Measurements from ENCODE around the gene CNOT6. TPM values are rescaled to one million over a fixed set of nuclear protein-coding genes. Genes with fewer than 3 reads are reported as not detected.

Gene CNOT6
- total RNA-seq = 6.2 and 9.6 TPM in 2 replicates

GRCh38 chr5:180494060-180494509, at the start of gene CNOT6:
TSS of gene CNOT6 (plus strand) at chr5:180494379. CDS start at chr5:180529277, 34,898 bp downstream.

GRCh38 chr5:180591311-180591887, 97.2 kb downstream of the CNOT6 start, which contains the start of gene SCGB3A1:
TSS of gene SCGB3A1 (minus strand) at chr5:180591499. CDS start at chr5:180591462, 37 bp downstream.

Small RNA genes lying within 50 kb of the gene (small RNA-seq; reads per million reads assigned to genes)
- not detected for gene RNU6-525P

Other genes with a start within 250 kb of the CNOT6 start
- 19.1 and 29.3 TPM in 2 replicates for gene MAPK9, start 202.3 kb upstream of the CNOT6 start, total RNA-seq
- 147 and 206 TPM in 2 replicates for gene GFPT2, start 141.0 kb upstream of the CNOT6 start, total RNA-seq
- gene SCGB3A1, start 97.1 kb downstream of the CNOT6 start, total RNA-seq = not detected in 2 replicates
- gene FLT4, start 155.2 kb downstream of the CNOT6 start, total RNA-seq = under 0.01 and 0.20 TPM in 2 replicates
- gene OR2Y1, start 245.7 kb downstream of the CNOT6 start, total RNA-seq = not detected in 2 replicates

All from subcutaneous preadipocyte (primary cell).